ENCODE data around the gene ABI3BP.
A peak's percentile ranks its signal among the peaks of the same experiment; 100 is the strongest.

The ABI3BP gene

GRCh38 chr3:100830931-100831330, 162.3 kb downstream of the ABI3BP start:
- DNase-seq (ENCODE audit: low read depth): no peak
- no peak for TF ChIP-seq CTCF (conservative IDR thresholded peaks at IDR 0.05; ENCODE audit: control insufficient read depth, insufficient read depth, low read depth, low read length)

GRCh38 chr3:100825574-100825973, 167.6 kb downstream of the ABI3BP start:
- no peak overlapping the region for H3K4me3 ChIP-seq (ENCODE audit: control insufficient read depth, low read depth, low read length)
- TF ChIP-seq CTCF (conservative IDR thresholded peaks at IDR 0.05; ENCODE audit: control insufficient read depth, insufficient read depth, low read depth, low read length): no peak
- no peak for DNase-seq (ENCODE audit: low read depth)

More at GRCh38 chr3:100830931-100831330, 162.3 kb downstream of the ABI3BP start:
- H3K4me3 ChIP-seq (ENCODE audit: control insufficient read depth, low read depth, low read length): no peak overlapping the region

- no peak for TF ChIP-seq CTCF (conservative IDR thresholded peaks at IDR 0.05; ENCODE audit: control insufficient read depth, insufficient read depth, low read depth, low read length)
- no peak for DNase-seq (ENCODE audit: low read depth)
- no peak overlapping the region for H3K4me3 ChIP-seq (ENCODE audit: control insufficient read depth, low read depth, low read length)
These were observed 177.6 kb downstream of the ABI3BP start for GRCh38 chr3:100815583-100815982.

- DNase-seq (ENCODE audit: low read depth): no peak
- no peak for TF ChIP-seq CTCF (conservative IDR thresholded peaks at IDR 0.05; ENCODE audit: control insufficient read depth, insufficient read depth, low read depth, low read length)
- no peak overlapping the region for H3K4me3 ChIP-seq (ENCODE audit: control insufficient read depth, low read depth, low read length)
These were observed 179.4 kb downstream of the ABI3BP start for GRCh38 chr3:100813828-100814227.

GRCh38 chr3:100811779-100812507, 181.3 kb downstream of the ABI3BP start:
- no peak for DNase-seq (ENCODE audit: low read depth)
- no peak overlapping the region for H3K4me3 ChIP-seq (ENCODE audit: control insufficient read depth, low read depth, low read length)
- TF ChIP-seq CTCF (conservative IDR thresholded peaks at IDR 0.05; ENCODE audit: control insufficient read depth, insufficient read depth, low read depth, low read length): no peak

GRCh38 chr3:100810671-100811070, 182.6 kb downstream of the ABI3BP start:
- peak; percentile 68 for DNase-seq (ENCODE audit: low read depth)
- H3K4me3 ChIP-seq (ENCODE audit: control insufficient read depth, low read depth, low read length): no peak overlapping the region
- no peak for TF ChIP-seq CTCF (conservative IDR thresholded peaks at IDR 0.05; ENCODE audit: control insufficient read depth, insufficient read depth, low read depth, low read length)
